AG04450 (cell line): Measurements from ENCODE around the gene ZNF324B. TPM values are rescaled to one million over a fixed set of nuclear protein-coding genes. Genes with fewer than 3 reads are reported as not detected.

Source experiments
- CTCF ChIA-PET: fragments of 300-600, 350-600 bp; formaldehyde crosslinking; extraction: SDS; loops from one replicate; lab custom pipeline; 2022; ENCODE audit warnings: antibody characterized with exemption, inconsistent platforms; lab: Charles Lee
- POLR2A ChIA-PET: fragments of 350-600 bp; formaldehyde crosslinking; extraction: SDS; loops from one replicate; lab custom pipeline; 2021; ENCODE audit warnings: antibody characterized with exemption, inconsistent platforms; lab: Yijun Ruan, JAX
- DNase-seq: peaks from one replicate; pipeline ENCODE4 v3.0.0-alpha.2; 2011; ENCODE audit warnings: low read depth, low spot score
- H3K27ac ChIP-seq: one replicate; pipeline ENCODE4 v1.5.1; 2012; ENCODE audit warnings: low read depth, low read length, control low read depth
- H3K27me3 ChIP-seq: one replicate; pipeline ENCODE4 v1.6.0; 2012; ENCODE audit warnings: low read length; ENCODE audit not compliant: control insufficient read depth, insufficient read depth
- H3K4me3 ChIP-seq: 2 replicates; pipeline ENCODE4 v1.5.1; 2011; ENCODE audit warnings: mild to moderate bottlenecking, low read depth, low read length, control low read depth
- H3K9me3 ChIP-seq: 2 replicates; pipeline ENCODE4 v1.5.1; 2012; ENCODE audit warnings: low read length; ENCODE audit not compliant: control insufficient read depth, insufficient read depth
- CTCF ChIP-seq: IDR thresholded peaks from 2 replicates; pipeline ENCODE4 v1.5.1; 2011; ENCODE audit warnings: low read depth, low read length, control low read depth, inconsistent platforms
- polyA plus RNA-seq: library from polyadenylated mRNA; depleted of rRNA; stranded (reverse); fragments of >200 nt; gene quantifications from 2 replicates; pipeline ENCODE4 v1.2.3, GENCODE V29; 2011; rRNA removed
- small RNA-seq: library from RNA; depleted of rRNA; stranded (forward); fragments of <200 nt; gene quantifications from one replicate; pipeline ENCODE3, GENCODE V24; 2012; ENCODE audit warnings: low read depth; ENCODE audit not compliant: insufficient read length

ZNF324B gene
- polyA plus RNA-seq, 1 experiment, result 1.8 TPM

GRCh38 chr19:58500242-58500641 lies 48.8 kb downstream of the ZNF324B start:
- Histone ChIP-seq H3K4me3 (peak overlapping the region; percentile 70), H3K27ac (no peak overlapping the region), H3K27me3 (no peaks in the 10 kb centered on the region), H3K9me3 (peaks cover 9% of the 10 kb centered on the region)
- ChIA-PET POLR2A (interaction anchor here (1.5 kb wide), 2 partner anchors 19 to 25 kb away, joined by 5 to 6 read pairs; partner anchors contain the start of gene ZBTB45), CTCF (interaction anchor here (0.5 to 2.0 kb wide), 4 partner anchors 14 to 25 kb away, joined by 3 to 14 read pairs (median 6); partner anchors contain the start of gene ZBTB45)
- TF ChIP-seq CTCF, result no peak
- DNase-seq, result no peak

Small RNAs within 50 kb of the gene (small RNA-seq; reads per million reads assigned to genes)
- gene RN7SL693P (not detected), gene RNU6-1337P (not detected)

Other genes with a start within 250 kb of the ZNF324B start
- gene ZNF544, start 222.7 kb upstream of the ZNF324B start, polyA plus RNA-seq, result 26.4 and 27.5 TPM in 2 replicates
- 3.2 and 3.5 TPM in 2 replicates for gene ZNF8, start 172.7 kb upstream of the ZNF324B start, polyA plus RNA-seq
- 41.9 and 44.5 TPM in 2 replicates for gene ERVK3-1, start 146.2 kb upstream of the ZNF324B start, polyA plus RNA-seq
- 2.6 and 2.7 TPM in 2 replicates for gene ZSCAN22, start 124.6 kb upstream of the ZNF324B start, polyA plus RNA-seq
- 7.5 and 13.2 TPM in 2 replicates for gene A1BG, start 98.1 kb upstream of the ZNF324B start, polyA plus RNA-seq
- gene ZNF497, start 88.9 kb upstream of the ZNF324B start, polyA plus RNA-seq, result 0.06 TPM in 2 replicates
- gene ZNF837, start 70.6 kb upstream of the ZNF324B start, polyA plus RNA-seq, result 0.33 and 0.37 TPM in 2 replicates
- gene RPS5, start 64.4 kb upstream of the ZNF324B start, polyA plus RNA-seq, result 1,927 and 2,646 TPM in 2 replicates
- gene RNF225, start 56.0 kb upstream of the ZNF324B start, polyA plus RNA-seq, result not detected in 2 replicates
- gene ZNF584, start 43.0 kb upstream of the ZNF324B start, polyA plus RNA-seq, result 11.9 and 14.3 TPM in 2 replicates
- 4.6 and 4.8 TPM in 2 replicates for gene ZNF132, start 11.5 kb upstream of the ZNF324B start, polyA plus RNA-seq
- 4.4 and 4.6 TPM in 2 replicates for gene ZNF324, start 15.5 kb downstream of the ZNF324B start, polyA plus RNA-seq
- gene ZNF446, start 24.7 kb downstream of the ZNF324B start, polyA plus RNA-seq, result 3.7 and 5.2 TPM in 2 replicates
- 7.4 and 9.8 TPM in 2 replicates for gene SLC27A5, start 60.4 kb downstream of the ZNF324B start, polyA plus RNA-seq
- 4.2 and 6.8 TPM in 2 replicates for gene ZBTB45, start 68.2 kb downstream of the ZNF324B start, polyA plus RNA-seq
- gene TRIM28, start 92.4 kb downstream of the ZNF324B start, polyA plus RNA-seq, result 313 and 413 TPM in 2 replicates
- 173 and 181 TPM in 2 replicates for gene CHMP2A, start 103.5 kb downstream of the ZNF324B start, polyA plus RNA-seq
- gene UBE2M, start 107.0 kb downstream of the ZNF324B start, polyA plus RNA-seq, result 82.5 and 85.1 TPM in 2 replicates
- 5.5 and 6.2 TPM in 2 replicates for gene MZF1, start 121.7 kb downstream of the ZNF324B start, polyA plus RNA-seq